Stimulated activated CD4-positive, alpha-beta T cell treated with anti-CD3 and anti-CD28 coated beads, Interleukin-2, amount 100 ng/mL, for 4 hours (primary cell): ENCODE data around the gene CNTD1.
"Not testable (repeated sequence)": the region's sequence is repeated elsewhere in the genome, so short reads cannot be mapped to it uniquely, and the experiment has no call there.

ENCODE experiments used
- DNase-seq: peaks from one replicate; pipeline ENCODE4 v3.0.0-alpha.2; 2020; ENCODE audit warnings: low read depth

Gene CNTD1

GRCh38 chr17:42798383-42799380, at the start of gene CNTD1, which contains the start of gene COA3:
TSS of gene CNTD1 (plus strand) at chr17:42798861. CDS start at chr17:42799068, 207 bp downstream.
TSS of gene COA3 (minus strand) at chr17:42798704. CDS start at chr17:42798681, 23 bp downstream.
- peak; percentile 62 for DNase-seq

- DNase-seq = no peak
Measured at GRCh38 chr17:42748908-42749798, 49.5 kb upstream of the CNTD1 start.

DNA sequence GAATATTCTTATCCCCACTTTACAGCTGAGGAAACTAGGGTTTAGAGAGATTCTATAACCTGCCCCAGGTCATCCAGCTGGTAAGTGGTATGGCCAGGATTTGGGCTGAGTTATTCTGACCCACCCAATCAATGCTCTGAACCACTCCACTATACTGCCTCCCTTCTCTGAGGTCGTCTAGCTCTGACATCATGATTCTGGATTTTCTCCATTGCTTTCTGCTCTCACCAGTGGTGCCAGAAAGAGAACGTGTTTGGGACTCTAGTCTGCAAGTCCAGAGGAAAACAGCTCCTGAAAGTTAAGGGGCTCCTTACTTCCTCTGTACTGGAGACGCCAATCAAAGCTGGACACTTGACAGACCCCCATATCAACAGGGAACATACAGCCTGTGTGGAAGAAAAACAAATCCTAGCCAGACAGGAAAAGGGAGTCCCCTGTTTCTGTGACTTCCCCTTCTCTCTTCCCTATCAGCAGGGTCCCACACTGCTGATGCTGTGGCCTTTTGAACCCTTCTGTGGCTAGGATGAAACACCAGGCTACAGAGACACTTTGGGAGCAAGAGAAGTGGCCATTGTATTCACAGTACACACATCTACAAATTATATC, 47.8 kb upstream of the CNTD1 start:
- DNase-seq = no peak

GRCh38 chr17:42751628-42752027, 47.0 kb upstream of the CNTD1 start:
- no peak for DNase-seq

DNA sequence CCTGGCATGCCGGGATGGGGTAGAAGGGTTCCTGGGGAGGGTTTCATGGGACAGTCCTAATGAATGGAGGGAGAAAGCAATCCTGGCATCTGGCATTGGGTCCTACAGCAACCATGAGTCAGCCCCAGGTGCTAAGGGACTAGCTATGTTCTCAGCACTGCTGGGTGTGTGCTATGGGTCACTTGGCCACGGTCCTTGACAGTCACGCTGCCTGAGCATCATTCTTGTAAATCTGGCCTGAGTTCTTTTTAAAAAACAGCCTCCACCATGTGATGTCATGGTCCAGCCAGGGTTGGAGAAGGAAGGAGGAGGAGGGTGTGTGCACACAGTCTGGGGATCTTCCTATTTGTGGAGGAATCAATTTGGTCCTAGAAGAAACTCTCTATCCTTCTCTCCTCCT, 43.9 kb upstream of the CNTD1 start:
- no peak for DNase-seq

- no peak for DNase-seq
Measured at GRCh38 chr17:42759982-42760651, 38.5 kb upstream of the CNTD1 start.

- no peak for DNase-seq
Measured at GRCh38 chr17:42760652-42761581, 37.7 kb upstream of the CNTD1 start, which contains the start of gene RAMP2. TSS of gene RAMP2 (plus strand) at chr17:42761227. CDS start at chr17:42761262, 35 bp downstream.

DNA sequence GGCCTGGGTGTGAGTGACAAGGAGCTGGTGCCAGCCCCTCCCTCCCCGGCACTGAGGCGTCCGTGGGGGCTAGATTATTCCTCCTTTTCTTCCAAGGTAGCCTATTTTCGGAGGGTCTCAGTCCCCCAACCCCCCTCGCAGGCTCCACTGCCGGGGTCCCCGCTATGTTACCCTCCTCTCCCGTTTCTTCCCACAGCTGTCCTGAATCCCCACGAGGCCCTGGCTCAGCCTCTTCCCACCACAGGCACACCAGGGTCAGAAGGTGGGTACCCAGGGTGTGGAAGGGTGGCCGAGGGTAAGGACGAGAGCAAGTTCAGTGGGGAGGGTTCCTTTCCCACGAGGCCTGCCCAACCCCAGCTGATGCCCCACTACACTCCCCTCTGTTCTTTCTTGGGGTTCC, 37.0 kb upstream of the CNTD1 start:
- no peak for DNase-seq

DNA sequence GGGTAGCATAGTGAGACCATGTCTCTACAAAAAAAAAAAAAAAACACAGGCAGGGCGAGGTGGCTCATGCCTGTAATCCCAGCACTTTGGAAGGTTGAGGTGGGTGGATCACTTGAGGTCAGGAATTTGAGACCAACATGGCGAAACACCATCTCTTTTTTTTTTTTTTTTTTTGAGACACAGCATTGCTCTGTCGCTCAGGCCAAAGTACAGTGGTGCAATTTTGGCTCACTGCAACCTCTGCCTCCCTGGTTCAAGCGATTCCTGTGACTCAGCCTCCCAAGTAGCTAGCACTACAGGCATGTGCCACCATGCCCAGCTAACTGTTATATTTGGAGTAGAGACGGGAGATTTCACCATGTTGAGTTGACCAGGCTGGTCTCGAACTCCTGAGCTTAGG, 32.5 kb upstream of the CNTD1 start:
- DNase-seq = no peak

DNA sequence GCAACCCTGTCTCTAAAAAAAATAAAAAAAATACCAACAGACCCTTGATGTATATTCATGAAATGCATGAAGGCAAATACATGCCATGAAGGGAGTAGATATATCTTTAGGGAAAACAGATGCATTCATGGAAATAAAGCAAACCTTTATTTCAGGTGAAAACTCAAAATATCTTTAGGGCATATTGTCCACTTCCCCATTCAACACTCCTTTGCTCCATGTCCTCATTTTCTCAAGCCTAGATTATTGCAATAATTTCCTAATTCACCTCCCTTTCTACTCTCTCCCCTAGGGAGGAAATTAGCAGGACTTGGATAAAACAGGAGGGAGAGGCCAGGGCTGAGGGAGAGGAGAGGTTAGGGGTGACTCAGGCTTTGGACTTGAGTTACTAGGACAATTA, 31.1 kb upstream of the CNTD1 start:
- DNase-seq = no peak

GRCh38 chr17:42768006-42768405, 30.7 kb upstream of the CNTD1 start:
- not testable (repeated sequence) for DNase-seq

GRCh38 chr17:42769964-42770363, 28.7 kb upstream of the CNTD1 start:
- not testable (repeated sequence) for DNase-seq

DNA sequence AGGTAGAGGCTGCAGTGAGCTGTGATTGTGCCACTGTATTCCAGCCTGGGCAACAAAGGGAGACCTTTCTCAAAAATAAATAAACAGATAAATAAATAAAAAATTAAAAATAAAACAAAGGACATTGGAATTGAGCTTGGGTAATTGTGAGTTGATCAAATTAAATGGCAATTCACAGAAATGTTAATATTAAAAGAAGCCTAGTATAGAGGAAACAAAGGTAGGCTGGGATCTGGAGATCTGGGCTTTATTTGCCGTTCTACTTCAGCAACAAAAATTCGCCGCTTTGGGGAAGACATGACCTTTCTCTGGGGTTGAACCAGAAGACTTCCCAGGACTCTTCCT, 25.7 kb upstream of the CNTD1 start:
- no peak for DNase-seq

GRCh38 chr17:42773290-42774035, 25.2 kb upstream of the CNTD1 start, which contains the start of gene VPS25:
TSS of gene VPS25 (plus strand) at chr17:42773449. CDS start at chr17:42773476, 27 bp downstream.
- peak; percentile 64 for DNase-seq

DNA sequence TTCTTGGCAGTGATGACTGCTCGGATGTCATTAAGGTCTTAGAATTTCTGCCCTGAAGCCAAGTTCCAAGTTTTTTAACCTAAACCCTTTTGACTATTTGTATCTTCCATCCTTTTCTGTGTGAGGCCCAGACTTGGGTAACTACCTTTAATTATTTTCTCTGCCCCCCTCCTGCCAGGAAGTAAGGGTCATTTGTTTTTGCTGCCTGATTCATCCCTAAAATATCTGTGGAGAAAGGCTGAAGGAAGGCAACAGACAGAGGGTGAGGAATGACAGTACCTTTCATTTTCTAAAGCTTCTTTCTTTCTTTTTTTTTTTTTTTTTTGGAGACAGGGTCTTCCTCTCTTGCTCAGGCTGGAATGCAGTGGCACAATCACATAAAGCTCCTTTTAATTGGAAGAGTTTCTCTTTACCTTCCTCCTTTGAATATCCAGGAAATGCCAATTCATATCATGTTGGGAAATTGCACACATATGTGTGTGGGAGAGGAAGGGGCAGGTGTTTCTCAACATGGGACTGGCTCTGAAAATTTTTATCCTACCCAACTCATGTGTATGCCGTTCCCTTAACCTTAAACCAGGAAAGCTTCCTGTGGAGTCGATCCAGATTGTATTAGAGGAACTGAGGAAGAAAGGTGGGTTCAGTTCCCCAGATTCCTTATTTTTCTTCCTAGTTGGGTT, 24.5 kb upstream of the CNTD1 start:
- DNase-seq = no peak

GRCh38 chr17:42775534-42776098, 23.0 kb upstream of the CNTD1 start:
- DNase-seq = no peak

- no peak for DNase-seq
Measured at GRCh38 chr17:42778570-42778969, 20.1 kb upstream of the CNTD1 start.

DNA sequence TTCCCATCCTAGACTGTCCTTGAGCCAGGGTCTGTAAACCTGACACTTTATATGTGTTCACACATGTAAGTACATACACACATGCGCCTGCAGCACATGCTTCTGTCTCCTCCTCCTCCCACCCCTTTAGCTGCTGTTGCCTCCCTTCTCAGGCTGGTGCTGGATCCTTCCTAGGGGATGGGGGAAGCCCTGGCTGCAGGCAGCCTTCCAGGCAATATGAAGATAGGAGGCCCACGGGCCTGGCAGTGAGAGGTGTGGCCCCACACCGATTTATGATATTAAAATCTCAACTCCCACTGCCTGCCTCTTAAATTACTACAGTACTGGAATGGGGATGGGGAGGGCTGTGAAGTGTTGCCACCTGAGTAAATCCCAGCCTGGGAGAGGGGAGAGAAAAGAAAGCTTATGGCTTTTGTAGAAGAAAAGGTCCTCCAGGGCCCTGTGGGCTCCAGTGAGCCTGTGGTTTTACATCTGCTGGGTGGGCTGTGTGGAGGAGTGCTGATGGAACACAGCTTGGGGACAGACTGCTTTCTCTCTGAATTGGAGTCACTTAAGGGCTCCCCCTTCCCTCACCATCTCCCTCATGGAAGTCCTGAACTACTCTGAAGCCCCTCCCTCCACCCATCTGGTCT, 19.2 kb upstream of the CNTD1 start:
- no peak for DNase-seq
